22Rv1 (cell line): ENCODE results near the gene SULT1B1.

Experiments used
- CTCF ChIP-seq: fragments of 450-650 bp; IDR thresholded peaks from 2 replicates; pipeline ENCODE4 v1.5.1; 2017; ENCODE audit warnings: mild to moderate bottlenecking
- ZFX ChIP-seq: fragments of 450-650 bp; IDR thresholded peaks from 2 replicates; pipeline ENCODE4 v1.6.1; 2017; ENCODE audit warnings: antibody characterized with exemption, borderline replicate concordance

- TF ChIP-seq CTCF (no peak), ZFX (no peak)
These were observed 27.5 kb upstream of the SULT1B1 start for GRCh38 chr4:69787879-69788278.
